Activated CD8-positive, alpha-beta memory T cell treated with anti-CD3 and anti-CD28 coated beads, Interleukin-2, amount 50 U/mL, for 4 hours (primary cell): ENCODE data around the gene DYNC1H1.
A peak's percentile ranks its signal among the peaks of the same experiment; 100 is the strongest.

Experiments used
- DNase-seq: peaks from one replicate; pipeline ENCODE4 v3.0.0-alpha.2; 2020

DYNC1H1 gene

DNA sequence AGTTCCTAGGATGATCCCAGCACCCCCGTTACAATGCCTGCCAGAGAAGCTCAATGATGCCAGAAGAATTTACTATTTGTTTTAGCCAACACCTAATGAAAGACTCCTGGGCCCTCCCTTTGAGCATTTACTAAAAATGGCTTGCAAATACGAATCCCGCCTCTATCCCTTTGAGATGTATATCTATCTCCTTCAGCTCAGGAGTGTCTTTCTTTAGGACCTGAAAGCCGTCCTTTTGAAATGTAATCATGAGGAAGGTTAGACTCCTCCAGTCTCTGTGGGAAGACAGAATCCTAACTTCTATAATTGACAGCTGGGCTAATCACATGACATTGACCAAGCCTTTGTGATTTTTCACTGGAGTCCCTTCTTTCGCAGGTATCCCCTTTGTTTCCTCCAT lies 19.2 kb upstream of the DYNC1H1 start:
- no peak for DNase-seq

DNA sequence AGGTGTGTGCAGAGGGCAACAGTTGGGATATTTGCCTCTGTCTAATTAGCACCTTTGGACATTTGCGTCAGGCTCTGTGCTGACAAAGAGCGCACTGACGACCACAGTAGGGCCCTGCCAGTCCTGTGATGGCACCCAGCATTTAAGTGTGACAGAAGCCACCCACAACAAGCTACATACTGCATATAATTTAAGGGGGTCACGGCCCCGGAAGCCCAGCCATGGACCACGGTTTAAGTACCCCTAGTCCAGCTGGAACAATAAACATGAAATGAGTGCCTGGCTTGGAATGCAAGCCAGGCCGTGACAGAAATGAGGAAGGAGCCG lies 16.8 kb upstream of the DYNC1H1 start:
- no peak for DNase-seq

DNA sequence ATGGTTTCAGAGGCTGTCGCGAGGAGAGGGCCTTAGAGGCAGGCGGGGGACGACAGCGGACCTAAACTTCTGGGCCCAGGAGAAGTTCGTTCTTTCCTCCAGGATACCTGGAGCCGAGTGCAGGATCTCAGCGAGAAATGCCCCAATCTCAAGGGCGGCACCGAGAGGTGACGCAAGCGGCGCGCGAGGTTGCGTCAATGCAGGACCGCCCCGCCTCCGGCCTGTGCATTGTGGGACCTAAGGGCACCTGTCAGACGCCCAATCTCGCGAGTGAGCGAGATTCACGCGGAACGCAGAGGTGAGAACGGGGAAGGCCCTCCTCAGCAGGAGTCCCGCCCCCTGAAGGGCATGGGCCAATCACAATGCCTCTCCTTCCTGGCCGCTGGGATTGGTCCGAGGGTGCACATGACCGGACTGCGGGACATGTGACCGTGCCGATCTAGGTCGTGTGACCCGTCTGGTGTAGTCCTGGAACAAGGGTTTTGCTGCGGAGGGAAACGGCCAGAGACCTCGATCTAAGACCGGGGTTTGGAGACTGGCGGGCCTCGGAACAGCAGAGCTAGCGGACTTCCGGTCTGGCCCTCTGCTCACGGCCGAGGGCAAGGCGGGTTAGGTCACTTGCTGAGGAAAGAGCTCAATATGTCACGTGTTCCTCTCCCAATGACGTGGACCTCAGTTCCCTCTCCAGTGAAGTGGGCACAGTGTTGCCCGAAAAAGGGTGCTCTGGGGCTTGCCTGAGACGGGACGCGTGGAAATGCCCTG lies 16.3 kb upstream of the DYNC1H1 start:
- peak; percentile 100 for DNase-seq

DNA sequence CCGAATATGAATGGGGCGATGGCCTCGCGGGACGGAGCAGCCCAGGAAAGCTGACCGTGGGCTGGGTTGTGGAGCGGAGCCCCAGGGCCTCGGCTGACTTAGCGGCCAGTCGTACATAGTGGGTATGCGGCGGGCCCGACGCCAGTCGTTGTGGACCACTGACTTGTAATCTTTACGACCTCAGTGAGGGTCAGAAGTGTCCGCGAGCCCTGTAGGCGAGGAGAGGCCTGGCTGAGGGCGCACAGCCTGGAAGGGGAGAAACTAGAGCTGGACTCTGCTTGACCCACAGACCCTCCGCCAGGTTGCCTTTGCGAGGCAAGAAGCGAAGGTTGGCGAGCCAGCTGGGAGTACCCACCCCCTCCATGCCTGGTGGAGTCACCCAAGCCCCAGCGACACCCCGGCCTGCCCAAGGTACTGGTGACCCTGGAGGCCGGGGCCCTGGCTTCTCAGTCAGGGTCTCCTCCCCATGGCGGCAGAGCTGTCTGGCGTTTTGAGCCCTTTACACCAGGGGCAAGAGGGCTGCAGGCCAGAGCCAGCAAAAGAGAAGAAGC lies 15.6 kb upstream of the DYNC1H1 start:
- no peak for DNase-seq

DNA sequence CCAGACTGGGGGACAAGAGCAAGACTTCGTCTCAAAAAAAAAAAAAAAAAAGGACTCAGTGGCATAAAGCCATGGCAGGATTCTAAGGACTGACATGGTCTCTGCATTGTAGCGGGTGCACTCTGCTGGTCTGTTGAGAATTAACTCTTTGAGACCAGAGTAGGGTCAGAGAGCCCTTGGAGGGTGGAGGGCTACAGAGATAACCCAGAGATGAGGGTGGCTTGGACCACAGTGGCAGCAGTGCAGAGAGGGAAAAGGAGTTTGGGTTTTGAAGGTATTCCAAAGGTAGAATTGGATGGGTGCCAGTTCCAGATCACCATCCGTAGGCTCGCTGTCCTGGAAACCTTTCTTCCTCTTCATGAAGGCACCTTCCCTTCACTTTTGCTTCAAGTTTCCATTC lies 14.3 kb upstream of the DYNC1H1 start:
- DNase-seq = no peak

DNA sequence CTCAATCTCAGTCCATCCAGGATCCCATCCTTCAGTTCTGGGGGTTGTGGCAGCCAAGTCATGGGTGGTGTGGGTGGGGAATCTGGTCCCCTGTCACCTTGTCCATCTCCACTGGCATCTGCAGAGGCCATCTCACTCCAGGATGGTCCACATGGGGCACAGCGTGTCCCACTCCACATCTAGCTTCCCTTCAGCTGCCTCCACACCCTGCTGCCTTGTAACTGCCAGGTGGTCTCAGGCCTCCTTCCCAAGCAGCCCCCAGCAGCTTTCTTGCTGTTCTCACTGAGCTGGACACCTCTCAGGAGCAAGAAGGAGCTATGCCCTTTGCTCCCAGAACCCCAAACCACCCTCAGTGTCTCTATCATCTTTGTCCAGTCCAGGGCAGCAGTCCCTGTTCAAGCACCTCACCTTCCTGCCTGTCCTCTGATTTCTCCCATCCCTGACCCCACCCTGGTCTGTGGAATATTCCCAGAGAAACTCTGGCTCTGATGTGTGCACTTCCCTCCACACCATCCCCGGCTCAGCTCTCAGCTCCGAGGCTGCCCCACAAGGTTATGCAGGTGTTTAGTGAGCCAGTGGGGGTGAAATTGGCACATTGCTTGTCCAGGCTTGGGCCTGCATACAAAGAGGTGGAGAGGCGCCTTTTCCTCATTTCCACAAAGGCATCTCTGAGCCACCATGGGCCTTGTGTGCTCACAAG lies 13.7 kb upstream of the DYNC1H1 start:
- no peak for DNase-seq

DNA sequence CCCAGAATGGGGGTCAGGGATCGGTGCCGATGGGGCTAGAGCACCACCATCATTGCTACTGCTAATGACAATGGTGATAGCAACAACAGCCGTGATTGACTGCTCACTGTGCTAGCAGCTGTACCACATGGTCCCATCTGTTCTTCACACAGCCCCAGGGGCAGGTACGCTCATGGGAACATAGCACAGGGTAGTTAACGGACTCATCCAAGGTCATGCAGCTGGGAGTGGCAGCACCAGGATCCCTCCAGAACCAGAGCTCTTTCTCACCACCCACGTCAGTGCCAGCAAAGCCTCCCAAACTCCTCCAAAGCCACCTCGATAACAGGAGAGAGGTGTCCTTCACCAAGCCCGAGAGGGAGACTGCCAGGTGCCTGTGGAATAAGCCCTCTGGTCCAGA lies 11.2 kb upstream of the DYNC1H1 start:
- no peak for DNase-seq

DNA sequence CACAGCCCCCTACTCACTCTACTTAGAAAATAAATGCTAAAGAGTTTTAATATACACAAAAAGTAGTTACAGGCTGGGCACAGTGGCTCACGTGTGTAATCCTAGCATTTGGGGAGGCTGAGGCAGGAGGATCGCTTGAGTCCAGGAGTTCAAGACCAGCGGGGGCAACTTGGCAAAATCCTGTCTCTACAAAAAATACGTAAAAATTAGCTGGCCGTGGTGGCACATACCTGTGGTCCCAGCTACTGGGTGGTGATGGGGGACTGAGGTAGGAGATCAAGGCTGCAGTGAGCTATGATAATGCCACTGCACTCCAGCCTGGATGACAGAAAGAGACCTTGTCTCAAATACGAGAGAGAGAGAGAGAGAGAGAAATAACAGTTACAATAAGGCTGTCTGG lies 9.9 kb upstream of the DYNC1H1 start:
- no peak for DNase-seq

DNA sequence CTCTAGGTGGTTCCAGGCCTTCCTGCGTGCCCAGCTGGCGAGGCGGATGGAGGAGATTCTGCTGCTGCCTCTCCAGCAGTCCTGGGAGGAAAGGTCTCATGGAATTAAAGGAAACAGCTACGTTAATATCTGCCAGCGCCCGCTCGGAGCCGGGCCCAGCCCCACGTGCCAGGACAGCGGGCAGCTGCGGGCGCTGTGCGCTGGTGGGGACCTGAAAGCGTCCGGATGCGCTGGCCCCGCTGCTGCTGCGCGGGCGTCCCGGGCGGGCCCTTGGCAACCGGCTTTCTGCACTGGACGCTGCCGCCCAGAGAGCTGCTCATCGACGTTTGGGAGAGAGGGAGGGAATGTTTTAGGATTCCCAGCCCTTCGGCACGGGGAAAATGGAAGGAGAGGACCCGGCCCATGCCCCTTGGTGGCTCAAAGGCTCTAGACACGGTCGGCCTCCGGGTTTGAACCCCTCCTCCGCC lies 8.6 kb upstream of the DYNC1H1 start:
- no peak for DNase-seq

DNA sequence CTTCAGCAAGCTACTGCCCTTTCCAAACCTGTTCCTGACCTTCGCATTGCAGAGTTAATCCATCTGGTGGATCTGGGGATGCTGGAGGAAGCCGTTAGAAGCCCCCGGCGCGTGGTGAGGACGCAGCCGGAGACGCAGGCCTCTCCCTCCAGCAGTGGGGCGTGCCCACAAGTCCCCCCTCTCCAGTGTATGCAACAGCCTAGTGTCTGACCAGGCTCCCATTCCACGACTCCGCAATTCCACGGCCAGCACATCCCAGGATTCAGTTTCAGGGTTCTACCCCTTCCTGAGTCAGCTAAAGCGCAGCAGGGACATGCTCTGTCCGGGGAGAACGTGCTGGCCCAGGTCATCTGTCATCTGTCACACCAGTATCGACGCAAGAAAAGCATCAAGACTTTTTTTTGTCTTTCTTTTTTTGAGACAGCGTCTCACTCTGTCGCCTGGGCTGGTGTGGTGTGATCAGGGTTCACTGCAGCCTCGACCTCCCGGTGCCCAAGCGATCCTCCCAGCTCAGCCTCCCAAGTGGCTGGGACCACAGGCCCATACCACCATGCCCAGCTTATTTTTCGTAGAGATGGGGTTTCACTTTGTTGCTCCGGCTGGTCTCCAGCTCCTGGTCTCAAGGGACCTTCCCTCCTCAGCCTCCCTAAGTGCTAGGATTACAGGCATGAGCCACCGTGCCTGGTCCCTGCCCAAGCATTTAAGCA lies 8.0 kb upstream of the DYNC1H1 start:
- no peak for DNase-seq

DNA sequence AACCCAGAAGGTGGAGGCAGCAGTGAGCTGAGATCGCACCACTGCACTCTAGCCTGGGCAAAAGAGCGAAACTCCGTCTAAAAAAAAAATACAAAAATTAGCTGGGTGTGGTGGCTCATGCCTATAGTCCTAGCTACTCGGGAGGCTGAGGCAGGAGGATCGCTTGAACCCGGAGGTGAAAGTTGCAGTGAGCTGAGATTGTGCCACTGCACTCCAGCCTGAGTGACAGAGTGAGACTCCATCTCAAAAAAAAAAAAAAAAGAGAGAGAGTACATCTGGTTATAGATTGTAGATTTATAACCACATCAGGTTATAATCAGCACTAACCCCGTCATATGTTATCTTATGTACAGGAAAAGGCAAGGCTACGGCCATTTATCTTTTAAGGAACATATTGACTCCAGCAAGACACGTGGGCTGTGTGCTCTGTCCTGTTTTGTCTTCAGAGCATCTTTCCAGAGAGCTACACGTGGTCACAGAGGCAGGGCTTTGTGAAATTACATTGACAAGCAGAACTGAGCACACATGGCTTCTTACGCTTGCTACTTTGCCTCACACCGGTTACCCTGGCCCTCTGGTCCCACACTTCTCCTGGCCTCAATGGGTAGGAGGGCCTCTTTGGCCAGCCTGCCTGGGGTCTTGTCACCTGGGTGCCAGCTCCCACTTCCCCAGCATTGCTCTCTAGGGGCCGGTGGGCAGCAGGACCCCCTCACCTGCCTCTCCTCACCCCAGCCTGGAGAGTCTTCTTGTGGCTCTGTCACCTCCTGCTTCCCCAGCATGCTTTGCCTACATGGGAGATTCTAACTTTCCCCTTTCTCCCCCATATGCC lies 6.8 kb upstream of the DYNC1H1 start:
- DNase-seq = no peak

DNA sequence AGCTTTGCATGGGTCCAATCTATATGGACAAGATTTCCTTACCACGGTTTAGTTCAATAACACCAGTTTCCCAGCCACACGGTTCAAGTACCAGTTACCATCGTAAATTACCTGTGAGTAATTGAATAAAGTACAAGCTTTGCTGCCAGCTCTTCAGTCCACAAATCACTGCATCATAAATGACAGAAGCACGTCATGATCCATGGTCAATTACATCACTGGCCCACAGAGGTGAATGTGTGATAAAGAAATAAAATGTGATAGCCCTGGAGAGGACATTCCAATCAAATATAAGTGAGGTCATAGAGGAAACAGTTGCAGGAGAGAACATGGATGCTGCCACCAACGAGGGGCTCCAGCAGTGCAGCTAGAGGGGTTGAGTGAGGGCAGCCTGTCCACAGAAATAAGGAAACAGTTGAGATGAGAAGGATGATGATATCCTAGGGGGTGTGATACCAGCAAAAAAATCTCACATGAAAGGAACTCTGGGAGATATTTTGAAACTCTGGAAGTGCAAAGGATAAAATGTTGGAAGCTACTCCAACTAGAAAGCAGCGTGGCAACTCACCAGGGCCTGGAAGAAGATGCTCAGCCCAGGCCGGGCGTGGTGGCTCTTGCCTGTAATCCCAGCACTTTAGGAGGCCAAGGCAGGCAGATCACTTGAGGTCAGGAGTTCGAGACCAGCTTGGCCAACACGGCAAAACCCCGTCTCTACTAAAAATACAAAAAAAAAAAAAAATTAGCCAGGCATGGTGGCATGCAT lies 5.8 kb upstream of the DYNC1H1 start:
- no peak for DNase-seq

DNA sequence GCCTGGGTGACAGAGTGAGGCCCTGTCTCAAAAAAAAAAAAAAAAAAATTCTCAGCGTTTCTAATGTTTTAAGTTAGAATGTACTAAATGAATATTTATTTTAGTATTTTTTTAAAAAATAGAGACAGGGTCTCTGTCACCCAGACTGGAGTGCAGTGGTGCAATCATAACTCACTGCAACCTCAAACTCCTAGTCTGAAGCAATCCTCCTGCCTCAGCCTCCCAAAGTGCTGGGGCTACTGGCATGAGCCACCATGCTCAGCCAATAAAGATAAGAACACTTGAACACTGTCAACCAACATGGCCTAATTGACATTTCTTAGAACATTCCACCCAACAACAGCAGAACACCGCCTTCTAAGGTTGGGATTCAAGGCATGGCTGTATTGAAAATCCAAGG lies 5.1 kb upstream of the DYNC1H1 start:
- no peak for DNase-seq

DNA sequence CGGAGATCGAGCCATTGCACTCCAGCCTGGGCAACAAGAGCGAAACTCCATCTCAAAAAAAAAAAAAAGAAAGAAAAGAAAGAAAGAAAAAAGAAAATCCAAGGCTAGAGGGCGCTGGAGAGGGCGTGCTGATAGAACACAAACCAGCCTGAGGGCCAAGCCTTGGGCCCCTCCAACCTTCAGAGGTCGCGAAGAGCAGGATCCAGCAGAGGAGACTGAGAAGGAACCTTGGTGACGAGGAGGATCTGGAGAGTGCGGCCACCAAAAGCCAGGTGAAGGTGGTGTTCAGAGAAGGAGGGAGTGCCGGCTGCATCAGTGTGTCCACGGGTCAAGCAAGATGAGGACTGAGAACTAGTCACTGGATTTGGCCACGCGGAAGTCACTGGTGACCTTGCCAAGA lies 4.1 kb upstream of the DYNC1H1 start:
- no peak for DNase-seq

DNA sequence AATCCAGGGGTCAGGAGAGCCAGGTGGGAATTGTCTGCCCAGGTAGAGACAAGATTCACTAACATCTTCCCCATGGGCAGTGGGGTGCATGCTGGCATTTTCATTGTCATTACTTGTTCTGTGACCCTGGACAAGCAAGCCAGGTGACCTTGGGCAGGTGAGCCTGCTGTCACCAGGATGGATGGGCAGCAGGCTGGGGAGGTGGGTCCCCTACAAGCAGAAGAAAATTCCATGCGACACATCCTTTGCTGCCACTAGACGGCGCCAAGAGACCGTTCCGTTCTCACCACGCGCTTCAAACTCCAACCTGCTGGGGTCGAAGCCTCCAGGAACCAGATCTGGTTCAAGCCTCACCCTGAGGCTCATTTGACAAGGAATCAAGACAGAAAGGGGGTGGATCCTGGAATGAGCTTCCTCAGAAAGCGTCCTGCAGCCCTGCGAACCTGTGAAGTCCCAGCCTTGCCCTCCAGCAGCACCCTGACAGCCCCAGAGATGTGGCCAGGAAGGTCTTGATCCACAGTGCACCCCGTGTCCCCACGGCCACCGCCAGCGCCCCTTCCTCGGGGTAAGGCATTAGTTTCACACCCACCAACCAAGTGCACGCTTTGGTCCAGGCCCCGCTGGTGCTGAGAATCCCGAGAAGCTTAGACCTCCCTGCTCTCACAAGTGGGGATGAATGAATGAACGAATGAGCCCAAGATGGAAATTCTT lies 3.2 kb upstream of the DYNC1H1 start:
- peak; percentile 74 for DNase-seq

DNA sequence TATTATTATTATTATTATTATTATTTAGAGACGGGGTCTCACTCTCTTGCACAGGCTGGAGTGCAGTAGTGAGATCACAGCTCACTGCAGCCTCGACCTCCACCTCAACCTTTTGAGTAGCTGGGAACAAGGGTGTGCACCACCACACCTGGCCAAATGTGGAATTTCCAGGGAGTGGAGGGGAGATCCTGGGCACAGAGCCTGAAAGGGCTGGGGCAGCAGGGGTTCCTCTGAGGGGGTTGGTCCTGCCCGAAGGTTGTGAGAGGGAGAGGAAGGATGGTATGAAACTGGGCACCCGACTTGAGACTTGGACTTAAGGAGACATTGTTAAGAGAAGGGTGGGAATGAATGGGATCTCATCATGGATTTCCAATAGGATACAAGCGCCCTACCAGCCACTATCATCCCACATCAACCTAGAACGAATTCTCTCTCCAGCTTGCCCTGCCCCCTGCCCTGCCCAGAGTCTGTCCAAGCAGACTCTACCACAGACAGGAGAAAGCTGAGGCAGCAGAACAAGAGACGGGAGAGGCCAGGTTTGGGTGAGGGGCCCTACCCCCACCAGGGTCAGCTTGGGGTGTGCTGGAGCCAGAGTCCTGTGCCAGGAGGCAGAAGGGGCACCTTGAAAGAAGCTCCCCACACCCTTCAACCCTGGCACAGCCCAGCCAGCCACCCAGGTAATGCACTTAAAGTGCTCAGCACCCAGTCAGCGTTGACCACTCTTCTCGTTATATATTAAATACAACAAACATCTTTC lies 2.4 kb upstream of the DYNC1H1 start:
- DNase-seq = no peak

DNA sequence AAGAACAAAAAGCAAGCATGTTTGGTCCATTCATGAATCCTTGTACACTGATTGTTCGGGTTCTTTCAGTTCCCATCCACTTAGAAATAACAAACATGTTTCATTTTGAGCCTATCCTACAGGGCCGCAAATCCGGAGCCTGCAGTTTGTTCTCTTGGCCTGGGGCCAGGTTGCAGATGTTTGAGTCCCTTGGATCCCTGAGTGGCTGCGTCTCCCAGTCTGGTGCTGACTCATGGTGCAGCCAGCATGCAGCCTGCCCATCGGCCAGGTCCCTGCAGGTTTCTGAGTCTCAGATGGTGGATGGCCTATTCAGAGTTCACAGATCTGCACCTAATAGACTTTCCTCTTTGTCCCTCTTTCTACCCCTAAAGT lies 1.9 kb upstream of the DYNC1H1 start:
- DNase-seq = no peak

DNA sequence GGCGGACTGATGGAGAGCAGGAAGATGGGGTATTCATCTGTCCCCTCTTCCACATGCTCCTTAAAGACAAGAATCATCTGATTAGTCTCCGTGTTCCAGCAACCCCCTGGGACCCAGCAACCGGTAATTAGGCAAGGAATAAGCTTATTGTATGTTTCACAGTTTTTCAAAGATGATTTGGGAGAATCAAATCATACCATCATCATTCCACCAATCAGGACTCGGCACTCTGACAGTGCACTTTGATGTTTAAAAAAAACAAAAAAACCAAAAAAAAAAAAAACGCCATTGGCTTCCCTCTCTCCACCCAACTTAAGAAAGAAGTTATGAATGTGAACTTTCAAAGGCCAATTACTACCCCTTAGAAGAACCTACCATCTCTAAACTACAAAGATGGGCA lies 1.3 kb upstream of the DYNC1H1 start:
- DNase-seq = no peak

DNA sequence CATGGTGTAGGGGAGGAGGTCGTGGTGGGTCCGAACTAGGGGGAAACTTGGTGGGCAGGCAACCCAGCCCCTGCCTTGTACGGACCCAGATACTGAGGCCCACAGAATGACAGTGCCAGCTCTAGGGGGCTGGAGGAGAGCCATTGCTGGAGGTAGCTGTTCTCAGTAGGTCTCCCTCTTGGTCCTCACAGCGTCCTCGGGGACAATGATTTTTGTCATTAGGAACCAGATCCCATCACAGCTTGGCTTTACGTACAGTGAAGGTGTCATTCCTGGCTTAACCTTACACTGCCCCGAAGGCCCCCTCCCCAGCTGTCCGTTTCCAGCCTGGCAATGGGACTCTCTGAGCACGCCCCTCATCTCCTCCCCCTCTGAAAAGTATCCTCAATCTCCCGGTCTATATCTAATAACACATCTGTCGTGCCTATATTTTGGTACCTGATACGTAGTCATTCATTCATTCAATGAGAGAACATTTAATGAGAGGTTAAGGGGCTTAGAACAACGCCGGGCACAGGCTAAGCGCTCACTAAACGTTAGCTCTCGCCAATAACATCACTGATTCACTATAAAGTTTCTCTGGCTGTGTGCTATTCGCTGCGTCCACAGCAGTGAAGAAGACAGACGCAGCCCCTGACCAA lies 597 bp upstream of the DYNC1H1 start:
- DNase-seq = no peak

DNA sequence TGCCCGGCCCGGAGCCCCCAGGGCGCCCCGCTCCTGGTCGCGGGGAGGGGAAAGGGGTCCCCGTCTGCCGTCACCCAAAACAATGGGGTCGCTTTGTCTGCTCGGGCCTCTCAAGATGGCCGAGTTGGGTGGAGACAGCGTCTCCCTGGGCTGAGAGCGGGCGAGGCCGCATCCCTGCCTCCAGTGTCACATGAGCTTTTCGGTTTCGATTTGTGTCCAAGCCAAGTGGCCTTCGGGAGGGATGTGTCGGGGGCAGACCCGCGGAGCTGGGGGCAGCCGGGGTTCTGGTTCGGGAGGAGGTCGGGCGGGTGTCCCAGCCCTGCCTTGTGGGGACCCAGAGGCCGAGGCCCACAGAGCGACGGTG lies 790 bp downstream of the DYNC1H1 start:
- DNase-seq = peak; percentile 49
